ENCODE results near the gene ALDOC.

The ALDOC gene

GRCh38 chr17:28582513-28582912, 5.8 kb upstream of the ALDOC start:
- TF ChIP-seq EGR1 (IDR thresholded peaks at IDR 0.05) (no peak), FOXM1 (IDR thresholded peaks at IDR 0.05; ENCODE audit: borderline replicate concordance, low read depth) (no peak), ZBTB7A (IDR thresholded peaks at IDR 0.05; ENCODE audit: low read depth) (no peak), YY1 (IDR thresholded peaks at IDR 0.05; ENCODE audit: low read depth) (no peak), CREB1 (IDR thresholded peaks at IDR 0.05; ENCODE audit: low read depth) (no peak), TAF1 (IDR thresholded peaks at IDR 0.05; ENCODE audit: low read depth) (no peak), RAD21 (IDR thresholded peaks at IDR 0.05; ENCODE audit: low read depth) (no peak), TEAD4 (IDR thresholded peaks at IDR 0.05) (no peak), REST (IDR thresholded peaks at IDR 0.05; ENCODE audit: low read depth) (no peak)
- TF ChIP-seq, protein P1, sequence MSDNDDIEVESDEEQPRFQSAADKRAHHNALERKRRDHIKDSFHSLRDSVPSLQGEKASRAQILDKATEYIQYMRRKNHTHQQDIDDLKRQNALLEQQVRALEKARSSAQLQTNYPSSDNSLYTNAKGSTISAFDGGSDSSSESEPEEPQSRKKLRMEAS (IDR thresholded peaks at IDR 0.05): no peak
- TF ChIP-seq, protein P2, sequence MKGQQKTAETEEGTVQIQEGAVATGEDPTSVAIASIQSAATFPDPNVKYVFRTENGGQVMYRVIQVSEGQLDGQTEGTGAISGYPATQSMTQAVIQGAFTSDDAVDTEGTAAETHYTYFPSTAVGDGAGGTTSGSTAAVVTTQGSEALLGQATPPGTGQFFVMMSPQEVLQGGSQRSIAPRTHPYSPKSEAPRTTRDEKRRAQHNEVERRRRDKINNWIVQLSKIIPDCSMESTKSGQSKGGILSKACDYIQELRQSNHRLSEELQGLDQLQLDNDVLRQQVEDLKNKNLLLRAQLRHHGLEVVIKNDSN (IDR thresholded peaks at IDR 0.05): no peak

- TF ChIP-seq, protein P2 (IDR thresholded peaks at IDR 0.05): no peak
- TF ChIP-seq CREB1 (IDR thresholded peaks at IDR 0.05; ENCODE audit: low read depth): no peak
- no peak for TF ChIP-seq TEAD4 (IDR thresholded peaks at IDR 0.05)
- no peak for TF ChIP-seq YY1 (IDR thresholded peaks at IDR 0.05; ENCODE audit: low read depth)
- TF ChIP-seq EP300 (IDR thresholded peaks at IDR 0.05; ENCODE audit: borderline replicate concordance): no peak
These were observed 4.3 kb upstream of the ALDOC start for GRCh38 chr17:28580959-28581358.

- TF ChIP-seq CEBPB (IDR thresholded peaks at IDR 0.05): no peak
- TF ChIP-seq CREB1 (IDR thresholded peaks at IDR 0.05; ENCODE audit: low read depth): no peak
- TF ChIP-seq TCF12 (IDR thresholded peaks at IDR 0.05; ENCODE audit: low read depth): no peak
- TF ChIP-seq TAF1 (IDR thresholded peaks at IDR 0.05; ENCODE audit: low read depth): no peak
- no peak for TF ChIP-seq RAD21 (IDR thresholded peaks at IDR 0.05; ENCODE audit: low read depth)
- TF ChIP-seq NFIC (IDR thresholded peaks at IDR 0.05): no peak
- TF ChIP-seq, protein P2 (IDR thresholded peaks at IDR 0.05): no peak
- no peak for TF ChIP-seq TEAD4 (IDR thresholded peaks at IDR 0.05)
- TF ChIP-seq EP300 (IDR thresholded peaks at IDR 0.05; ENCODE audit: borderline replicate concordance): no peak
These were observed 2.8 kb upstream of the ALDOC start for GRCh38 chr17:28579526-28579925.

- no peak for TF ChIP-seq CEBPB (IDR thresholded peaks at IDR 0.05)
- no peak for TF ChIP-seq CREB1 (IDR thresholded peaks at IDR 0.05; ENCODE audit: low read depth)
- TF ChIP-seq, protein P1 (IDR thresholded peaks at IDR 0.05): no peak
- no peak for TF ChIP-seq EGR1 (IDR thresholded peaks at IDR 0.05)
- no peak for TF ChIP-seq TAF1 (IDR thresholded peaks at IDR 0.05; ENCODE audit: low read depth)
- TF ChIP-seq YY1 (IDR thresholded peaks at IDR 0.05; ENCODE audit: low read depth): no peak
- TF ChIP-seq, protein P2 (IDR thresholded peaks at IDR 0.05): no peak
- TF ChIP-seq RAD21 (IDR thresholded peaks at IDR 0.05; ENCODE audit: low read depth): no peak
- no peak for TF ChIP-seq TEAD4 (IDR thresholded peaks at IDR 0.05)
These were observed 1.8 kb upstream of the ALDOC start for GRCh38 chr17:28578246-28579195.

DNA sequence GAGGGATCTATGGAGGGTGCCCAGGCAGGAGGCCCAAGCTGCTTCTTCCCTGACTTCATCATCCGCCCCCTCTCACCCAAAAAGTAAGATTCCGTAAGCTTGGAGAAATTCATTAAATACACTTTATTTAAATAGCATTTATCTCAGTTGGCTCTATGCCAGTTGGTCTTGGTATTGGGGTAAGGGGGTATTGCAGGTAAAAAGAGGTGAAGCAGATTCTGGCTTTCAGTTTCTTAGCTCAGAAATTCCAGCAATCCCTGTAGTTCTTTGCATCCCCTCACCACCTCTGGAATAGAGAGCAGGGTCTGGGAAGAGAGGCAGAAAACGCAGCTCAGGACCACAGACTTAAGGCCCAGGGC, 750 bp upstream of the ALDOC start:
- TF ChIP-seq CREB1 (IDR thresholded peaks at IDR 0.05; ENCODE audit: low read depth) (no peak), EGR1 (IDR thresholded peaks at IDR 0.05) (no peak), YY1 (IDR thresholded peaks at IDR 0.05; ENCODE audit: low read depth) (no peak), TAF1 (IDR thresholded peaks at IDR 0.05; ENCODE audit: low read depth) (no peak), NFIC (IDR thresholded peaks at IDR 0.05) (peak; percentile 80), TCF12 (IDR thresholded peaks at IDR 0.05; ENCODE audit: low read depth) (no peak)
- TF ChIP-seq, protein P1 (IDR thresholded peaks at IDR 0.05): no peak

GRCh38 chr17:28575126-28575795, 1.4 kb downstream of the ALDOC start:
- TF ChIP-seq ZBTB7A (IDR thresholded peaks at IDR 0.05; ENCODE audit: low read depth) (no peak), EP300 (IDR thresholded peaks at IDR 0.05; ENCODE audit: borderline replicate concordance) (no peak), TAF1 (IDR thresholded peaks at IDR 0.05; ENCODE audit: low read depth) (no peak), FOXM1 (IDR thresholded peaks at IDR 0.05; ENCODE audit: borderline replicate concordance, low read depth) (no peak), RAD21 (IDR thresholded peaks at IDR 0.05; ENCODE audit: low read depth) (no peak), REST (IDR thresholded peaks at IDR 0.05; ENCODE audit: low read depth) (no peak), NFIC (IDR thresholded peaks at IDR 0.05) (no peak), CEBPB (IDR thresholded peaks at IDR 0.05) (no peak), TEAD4 (IDR thresholded peaks at IDR 0.05) (no peak), TCF12 (IDR thresholded peaks at IDR 0.05; ENCODE audit: low read depth) (no peak), EGR1 (IDR thresholded peaks at IDR 0.05) (no peak), CREB1 (IDR thresholded peaks at IDR 0.05; ENCODE audit: low read depth) (no peak), YY1 (IDR thresholded peaks at IDR 0.05; ENCODE audit: low read depth) (no peak)
- TF ChIP-seq, protein P1 (IDR thresholded peaks at IDR 0.05): no peak
- TF ChIP-seq, protein P2 (IDR thresholded peaks at IDR 0.05): no peak
